Liver (tissue), 9 donors: ENCODE measurements around the gene HLCS. TPM values are rescaled to one million over a fixed set of nuclear protein-coding genes. Genes with fewer than 3 reads are reported as not detected.

Source experiments
- DNase-seq: peaks from one replicate; pipeline ENCODE4 v3.0.0-alpha.2; 2017; ENCODE audit warnings: low spot score
- H3K27ac ChIP-seq, 2 donors: one replicate each; pipeline ENCODE4 v1.7.0; 2013; ENCODE audit warnings: inconsistent platforms in 2 of 2, low read length in 2 of 2, control low read depth in 1 of 2, low read depth in 1 of 2, mild to moderate bottlenecking in 1 of 2
- H3K27me3 ChIP-seq, 4 donors: one replicate each; pipeline versions ENCODE4 v1.6.1 to v1.7.0; 2013; ENCODE audit warnings: low read length in 3 of 4, inconsistent platforms in 1 of 4, mild to moderate bottlenecking in 1 of 4, moderate library complexity in 1 of 4; ENCODE audit not compliant: control insufficient read depth in 4 of 4, insufficient read depth in 4 of 4
- H3K36me3 ChIP-seq, 4 donors: one replicate each; pipeline versions ENCODE4 v1.6.1 to v1.7.0; 2013; ENCODE audit warnings: low read length in 3 of 4, mild to moderate bottlenecking in 3 of 4, low read depth in 1 of 4, moderate library complexity in 1 of 4; ENCODE audit not compliant: control insufficient read depth in 4 of 4, insufficient read depth in 3 of 4
- H3K4me1 ChIP-seq, 4 donors: one replicate each; pipeline versions ENCODE4 v1.6.1 to v1.7.0; 2013; ENCODE audit warnings: low read length in 3 of 4, mild to moderate bottlenecking in 3 of 4, moderate library complexity in 1 of 4; ENCODE audit not compliant: control insufficient read depth in 4 of 4, insufficient read depth in 4 of 4
- H3K4me3 ChIP-seq, 3 donors: one replicate each; pipeline versions ENCODE4 v1.6.1 to v1.7.0; 2013; ENCODE audit warnings: low read length in 3 of 3, control low read depth in 1 of 3, low read depth in 1 of 3, mild to moderate bottlenecking in 1 of 3
- H3K9ac ChIP-seq, 2 donors: one replicate each; pipeline ENCODE4 v1.7.0; 2013; ENCODE audit warnings: low read length in 2 of 2, mild to moderate bottlenecking in 2 of 2, moderate library complexity in 2 of 2, control low read depth in 1 of 2, low read depth in 1 of 2
- H3K9me3 ChIP-seq, 4 donors: one replicate each; pipeline versions ENCODE4 v1.6.1 to v1.7.0; 2013; ENCODE audit warnings: low read length in 3 of 4; ENCODE audit not compliant: control insufficient read depth in 4 of 4
- ATF3 ChIP-seq: IDR thresholded peaks from 2 replicates; pipeline ENCODE4 v1.6.1; 2016; ENCODE audit warnings: antibody characterized with exemption
- CTCF ChIP-seq: fragments of 150-350 bp; IDR thresholded peaks from 2 replicates; pipeline ENCODE4 v1.5.1; 2017; ENCODE audit warnings: improper control_type of control experiment, low read depth, low read length; ENCODE audit not compliant: missing input control
- EGR1 ChIP-seq, 2 donors: IDR thresholded peaks; 2 replicates each; pipeline ENCODE4 v1.6.1; 2016 to 2018; ENCODE audit warnings: antibody characterized with exemption in 2 of 2, low read depth in 2 of 2
- FOXA1 ChIP-seq: IDR thresholded peaks from 2 replicates; pipeline ENCODE4 v1.6.1; 2016; ENCODE audit warnings: antibody characterized with exemption
- FOXA2 ChIP-seq: IDR thresholded peaks from 2 replicates; pipeline ENCODE4 v1.6.1; 2016; ENCODE audit warnings: antibody characterized with exemption
- GABPA ChIP-seq, 2 donors: IDR thresholded peaks in 1 of 2; conservative IDR thresholded peaks in 1 of 2; 2 replicates each; pipeline ENCODE4 v1.6.1; 2016; ENCODE audit warnings: antibody characterized with exemption in 2 of 2, mild to moderate bottlenecking in 1 of 2, moderate library complexity in 1 of 2
- HNF4A ChIP-seq, 2 donors: conservative IDR thresholded peaks; 2 replicates each; pipeline ENCODE4 v1.6.1; 2016; ENCODE audit warnings: antibody characterized with exemption in 2 of 2, mild to moderate bottlenecking in 2 of 2
- HNF4G ChIP-seq: IDR thresholded peaks from 2 replicates; pipeline ENCODE4 v1.6.1; 2016; ENCODE audit warnings: antibody characterized with exemption
- JUND ChIP-seq, 2 donors: IDR thresholded peaks; 2 replicates each; pipeline ENCODE4 v1.6.1; 2016; ENCODE audit warnings: antibody characterized with exemption in 2 of 2
- MAX ChIP-seq: IDR thresholded peaks from 2 replicates; pipeline ENCODE4 v1.6.1; 2016; ENCODE audit warnings: antibody characterized with exemption
- NR2F2 ChIP-seq: IDR thresholded peaks from 2 replicates; pipeline ENCODE4 v1.6.1; 2016; ENCODE audit warnings: antibody characterized with exemption
- RAD21 ChIP-seq, 2 donors: IDR thresholded peaks; 2 replicates each; pipeline ENCODE4 v1.6.1; 2016; ENCODE audit warnings: antibody characterized with exemption in 2 of 2, mild to moderate bottlenecking in 2 of 2
- REST ChIP-seq: IDR thresholded peaks from 2 replicates; pipeline ENCODE4 v1.6.1; 2016; ENCODE audit warnings: antibody characterized with exemption, mild to moderate bottlenecking
- RXRA ChIP-seq, 2 donors: IDR thresholded peaks; 2 replicates each; pipeline ENCODE4 v1.6.1; 2017 to 2018; ENCODE audit warnings: antibody characterized with exemption in 2 of 2, mild to moderate bottlenecking in 1 of 2
- SP1 ChIP-seq: IDR thresholded peaks from 2 replicates; pipeline ENCODE4 v1.6.1; 2018; ENCODE audit warnings: antibody characterized with exemption, mild to moderate bottlenecking
- TAF1 ChIP-seq: conservative IDR thresholded peaks from 2 replicates; pipeline ENCODE4 v1.6.1; 2016; ENCODE audit warnings: antibody characterized with exemption, mild to moderate bottlenecking
- YY1 ChIP-seq: IDR thresholded peaks from 2 replicates; pipeline ENCODE4 v1.6.1; 2016; ENCODE audit warnings: antibody characterized with exemption, mild to moderate bottlenecking
- ZBTB33 ChIP-seq: IDR thresholded peaks from 2 replicates; pipeline ENCODE4 v1.6.1; 2016; ENCODE audit warnings: antibody characterized with exemption
- whole genome bisulfite sequencing: extraction: QIAGEN DNeasy Blood & Tissue Kit; methylation state at CpG from one replicate; pipeline ENCODE4 v1.1.7; 2013; 5-methylcytosine and 5-hydroxymethylcytosine counted together
- polyA plus RNA-seq, 2 donors: library from polyadenylated mRNA; stranded (reverse) in 1 of 2; unstranded in 1 of 2; fragments of 200-250 nt in 1 of 2; fragments of >200 nt in 1 of 2; fragmentation: Nextera tagmentation in 1 of 2; extraction: Ambion mirVana in 1 of 2; gene quantifications; one replicate each; pipeline versions ENCODE4 v1.2.1 to v1.2.3, GENCODE V29; 2013 to 2015
- total RNA-seq, 2 donors: library from RNA; depleted of rRNA; stranded (reverse); fragments of >200 nt; gene quantifications; one replicate each; pipeline ENCODE4 v1.2.3, GENCODE V29; 2014
- donor health status: healthy.
- donor health status: healthy.
- donor health status: healthy.
- donor health status: healthy.
- donor health status: healthy.

The HLCS gene
- total and polyA plus RNA-seq, 4 donors = 6.6 to 22.5 (median 8.3) TPM

- no peak for DNase-seq
- H3K9me3 ChIP-seq = no peaks in the 10 kb centered on the region
- TF ChIP-seq ZBTB33 (no peak), FOXA1 (no peak), YY1 (no peak), JUND (IDR thresholded peaks at IDR 0.05) (no peak), NR2F2 (no peak), FOXA2 (no peak), TAF1 (no peak), EGR1 (IDR thresholded peaks at IDR 0.05; ENCODE audit: low read depth in 2 of 2) (no peak), MAX (no peak), RAD21 (IDR thresholded peaks at IDR 0.05) (no peak), HNF4A (conservative IDR thresholded peaks at IDR 0.05) (no peak), ATF3 (no peak), RXRA (IDR thresholded peaks at IDR 0.05) (no peak), CTCF (no peak), SP1 (no peak), HNF4G (no peak), REST (no peak), GABPA (IDR thresholded peaks at IDR 0.05 in 1 of 2, conservative IDR thresholded peaks at IDR 0.05 in 1 of 2) (no peak)
- 90% methylated on average over 16 of the region's 16 CpGs for WGBS
- no peaks in the 10 kb centered on the region for H3K4me1 ChIP-seq
- H3K27ac ChIP-seq = no peak overlapping the region
- no peaks in the 10 kb centered on the region for H3K36me3 ChIP-seq
- no peak overlapping the region for H3K9ac ChIP-seq
- no peak overlapping the region for H3K4me3 ChIP-seq
- no peaks in the 10 kb centered on the region for H3K27me3 ChIP-seq
These were observed 56.4 kb downstream of the HLCS start for GRCh38 chr21:36909901-36910561.
